Spinal cord (tissue), 10 donors: Measurements from ENCODE around the gene SZT2. TPM values are rescaled to one million over a fixed set of nuclear protein-coding genes. Genes with fewer than 3 reads are reported as not detected.

Experiments
- DNase-seq, 6 donors: peaks; one replicate each; pipeline versions ENCODE4 v3.0.0 to v3.0.0-alpha.2; 2013 to 2015; ENCODE audit warnings: low spot score in 6 of 6, low read depth in 4 of 6
- H3K27ac ChIP-seq: one replicate; pipeline ENCODE4 v1.5.1; 2013; ENCODE audit warnings: low read depth, low read length, control low read depth
- H3K27me3 ChIP-seq: one replicate; pipeline ENCODE4 v1.6.1; 2013; ENCODE audit warnings: low read length; ENCODE audit not compliant: control insufficient read depth, insufficient read depth
- H3K36me3 ChIP-seq: one replicate; pipeline ENCODE4 v1.6.1; 2013; ENCODE audit warnings: low read length; ENCODE audit not compliant: control insufficient read depth, insufficient read depth
- H3K4me1 ChIP-seq: one replicate; pipeline ENCODE4 v1.6.1; 2013; ENCODE audit warnings: low read length; ENCODE audit not compliant: control insufficient read depth, insufficient read depth
- H3K4me3 ChIP-seq: one replicate; pipeline ENCODE4 v1.5.1; 2013; ENCODE audit warnings: low read depth, low read length, control low read depth
- H3K9me3 ChIP-seq: one replicate; pipeline ENCODE4 v1.6.1; 2013; ENCODE audit warnings: low read length; ENCODE audit not compliant: control insufficient read depth, insufficient read depth
- WGBS: methylation state at CpG from one replicate; pipeline ENCODE4 v1.1.5; 2013; ENCODE audit warnings: missing lambda C conversion rate; ENCODE audit not compliant: insufficient coverage; 5-methylcytosine and 5-hydroxymethylcytosine counted together
- polyA plus RNA-seq, 2 donors: library from polyadenylated mRNA; unstranded; fragments of 120-200 nt; gene quantifications; one replicate each; pipeline ENCODE4 v1.2.1, GENCODE V29; 2013; ENCODE audit not compliant: insufficient read length in 2 of 2
- total RNA-seq, 2 donors: library from RNA; depleted of rRNA in 1 of 2; stranded (reverse); fragments of 120-200 nt in 1 of 2; fragments of >200 nt in 1 of 2; gene quantifications; one replicate each; pipeline versions ENCODE4 v1.2.3 to v1.2.4, GENCODE V29; 2013 to 2014
- donor health status: healthy.

SZT2 gene
- total and polyA plus RNA-seq, 4 donors: 23.1 to 37.8 (median 27.7) TPM

GRCh38 chr1:43350976-43351375 is 38.7 kb upstream of the SZT2 start:
- no peak for DNase-seq
- Histone ChIP-seq H3K4me3 (no peak overlapping the region), H3K27ac (no peak overlapping the region), H3K4me1 (peaks cover 15% of the 10 kb centered on the region), H3K9me3 (no peaks in the 10 kb centered on the region), H3K36me3 (peaks cover 2% of the 10 kb centered on the region), H3K27me3 (peaks cover 4% of the 10 kb centered on the region)
- WGBS: no CpG with 5 or more reads among the region's 1 CpG

- DNase-seq: no peak
- 79% methylated on average over 3 of the region's 10 CpGs for WGBS
- Histone ChIP-seq H3K4me3 (no peak overlapping the region), H3K9me3 (no peaks in the 10 kb centered on the region), H3K4me1 (peaks cover 15% of the 10 kb centered on the region), H3K36me3 (peaks cover 2% of the 10 kb centered on the region), H3K27ac (no peak overlapping the region), H3K27me3 (peaks cover 4% of the 10 kb centered on the region)
Observed at GRCh38 chr1:43351421-43352350, 38.0 kb upstream of the SZT2 start.

GRCh38 chr1:43352351-43352705 is 37.4 kb upstream of the SZT2 start:
- Histone ChIP-seq H3K4me3 (no peak overlapping the region), H3K27me3 (peaks cover 4% of the 10 kb centered on the region), H3K36me3 (peaks cover 2% of the 10 kb centered on the region), H3K9me3 (no peaks in the 10 kb centered on the region), H3K27ac (no peak overlapping the region), H3K4me1 (peaks cover 15% of the 10 kb centered on the region)
- no peak for DNase-seq
- 82% methylated on average over 2 of the region's 2 CpGs for WGBS

GRCh38 chr1:43352881-43353280 is 36.8 kb upstream of the SZT2 start:
- Histone ChIP-seq H3K36me3 (peaks cover 2% of the 10 kb centered on the region), H3K27me3 (peaks cover 4% of the 10 kb centered on the region), H3K9me3 (no peaks in the 10 kb centered on the region), H3K4me3 (no peak overlapping the region), H3K27ac (no peak overlapping the region), H3K4me1 (peaks cover 18% of the 10 kb centered on the region)
- 11% methylated on average over 1 of the region's 3 CpGs for WGBS
- no peak for DNase-seq

- Histone ChIP-seq H3K4me1 (peaks cover 20% of the 10 kb centered on the region), H3K36me3 (peaks cover 2% of the 10 kb centered on the region), H3K4me3 (no peak overlapping the region), H3K27ac (no peak overlapping the region), H3K27me3 (no peaks in the 10 kb centered on the region), H3K9me3 (no peaks in the 10 kb centered on the region)
- WGBS: 89% methylated on average over 1 of the region's 2 CpGs
- no peak for DNase-seq
Observed at GRCh38 chr1:43354471-43354870, 35.2 kb upstream of the SZT2 start.

GRCh38 chr1:43354936-43355335 is 34.8 kb upstream of the SZT2 start:
- Histone ChIP-seq H3K4me3 (no peak overlapping the region), H3K36me3 (peaks cover 2% of the 10 kb centered on the region), H3K9me3 (no peaks in the 10 kb centered on the region), H3K27ac (no peak overlapping the region), H3K4me1 (peaks cover 18% of the 10 kb centered on the region), H3K27me3 (no peaks in the 10 kb centered on the region)
- WGBS: no CpG with 5 or more reads among the region's 2 CpGs
- no peak for DNase-seq

- no peaks in the 10 kb centered on the region for H3K9me3 ChIP-seq
- H3K4me1 ChIP-seq: peaks cover 29% of the 10 kb centered on the region
- no CpG with 5 or more reads among the region's 4 CpGs for WGBS
- H3K27ac ChIP-seq: no peak overlapping the region
- H3K4me3 ChIP-seq: no peak overlapping the region
- H3K36me3 ChIP-seq: peaks cover 13% of the 10 kb centered on the region
- no peaks in the 10 kb centered on the region for H3K27me3 ChIP-seq
- DNase-seq: no peak
Observed at GRCh38 chr1:43357251-43357650, 32.4 kb upstream of the SZT2 start.

- Histone ChIP-seq H3K4me3 (peak overlapping the region; percentile 79), H3K27ac (peak overlapping the region; percentile 88), H3K36me3 (peaks cover 23% of the 10 kb centered on the region), H3K4me1 (peaks cover 29% of the 10 kb centered on the region), H3K9me3 (no peaks in the 10 kb centered on the region), H3K27me3 (no peaks in the 10 kb centered on the region)
- peak in 1 of 6 donors; percentile 46 for DNase-seq
- under 1% methylated on average over 33 of the region's 33 CpGs for WGBS
Observed at GRCh38 chr1:43358121-43358745, 31.5 kb upstream of the SZT2 start.

- under 1% methylated on average over 57 of the region's 59 CpGs for WGBS
- H3K36me3 ChIP-seq: peaks cover 31% of the 10 kb centered on the region
- peaks cover 29% of the 10 kb centered on the region for H3K4me1 ChIP-seq
- peak; percentile 85 to 99 (median 94) for DNase-seq
- peak within 1 kb of the TSS; percentile 88 for H3K27ac ChIP-seq
- H3K9me3 ChIP-seq: no peaks in the 10 kb centered on the region
- peak within 1 kb of the TSS; percentile 79 for H3K4me3 ChIP-seq
- no peaks in the 10 kb centered on the region for H3K27me3 ChIP-seq
Observed at GRCh38 chr1:43358746-43359693, 30.7 kb upstream of the SZT2 start, which contains the start of gene CDC20. TSS of gene CDC20 (plus strand) at chr1:43358981. CDS start at chr1:43359216, 235 bp downstream.
